ENCODE measurements around the gene DDAH1. TPM values are rescaled to one million over a fixed set of nuclear protein-coding genes. Genes with fewer than 3 reads are reported as not detected.

Gene DDAH1
- total RNA-seq, 1 experiment from 2014 or later = 22.8 TPM

DNA sequence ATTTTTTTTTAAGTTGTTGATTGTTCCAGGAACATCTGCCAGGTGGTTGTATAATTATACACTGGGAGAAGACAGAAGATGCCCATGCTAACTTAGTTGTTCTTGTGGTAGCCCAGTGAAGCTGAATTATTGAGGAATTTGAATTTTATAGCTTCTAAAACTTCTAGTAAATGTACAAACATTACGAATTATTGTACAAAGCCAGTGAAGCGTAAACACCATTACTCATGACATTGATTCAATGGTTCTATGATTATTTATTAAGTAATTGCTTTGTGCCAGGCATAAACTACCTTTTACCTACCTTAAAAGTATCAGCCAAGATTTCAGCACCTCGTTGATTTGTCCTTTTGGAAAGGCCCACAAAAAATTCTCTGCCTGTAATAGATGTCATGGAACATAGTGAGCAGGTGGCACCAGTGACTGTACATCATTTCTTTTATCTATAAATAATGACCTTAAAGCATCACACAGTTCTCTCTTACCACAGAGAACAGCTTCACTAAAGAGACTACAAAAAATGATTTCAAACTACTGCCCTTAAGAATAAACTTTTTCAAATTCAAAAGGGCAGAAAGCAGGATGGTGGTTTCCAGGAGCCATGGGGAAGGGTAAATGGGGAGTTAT, 113.6 kb downstream of the DDAH1 start:
- TF ChIP-seq, protein P1, sequence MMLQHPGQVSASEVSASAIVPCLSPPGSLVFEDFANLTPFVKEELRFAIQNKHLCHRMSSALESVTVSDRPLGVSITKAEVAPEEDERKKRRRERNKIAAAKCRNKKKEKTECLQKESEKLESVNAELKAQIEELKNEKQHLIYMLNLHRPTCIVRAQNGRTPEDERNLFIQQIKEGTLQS (CRISPR knock-in tag; conservative IDR thresholded peaks at IDR 0.05) = no peak
- no peak for TF ChIP-seq MAX (CRISPR knock-in tag; IDR thresholded peaks at IDR 0.05)
- TF ChIP-seq, protein P2, sequence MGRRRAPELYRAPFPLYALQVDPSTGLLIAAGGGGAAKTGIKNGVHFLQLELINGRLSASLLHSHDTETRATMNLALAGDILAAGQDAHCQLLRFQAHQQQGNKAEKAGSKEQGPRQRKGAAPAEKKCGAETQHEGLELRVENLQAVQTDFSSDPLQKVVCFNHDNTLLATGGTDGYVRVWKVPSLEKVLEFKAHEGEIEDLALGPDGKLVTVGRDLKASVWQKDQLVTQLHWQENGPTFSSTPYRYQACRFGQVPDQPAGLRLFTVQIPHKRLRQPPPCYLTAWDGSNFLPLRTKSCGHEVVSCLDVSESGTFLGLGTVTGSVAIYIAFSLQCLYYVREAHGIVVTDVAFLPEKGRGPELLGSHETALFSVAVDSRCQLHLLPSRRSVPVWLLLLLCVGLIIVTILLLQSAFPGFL (CRISPR knock-in tag; IDR thresholded peaks at IDR 0.05; ENCODE audit: borderline replicate concordance) = no peak
- TF ChIP-seq ATF1 (CRISPR knock-in tag; IDR thresholded peaks at IDR 0.05) = no peak
- TF ChIP-seq FOXK1 (CRISPR knock-in tag; IDR thresholded peaks at IDR 0.05) = no peak
- no peak for TF ChIP-seq RORB (CRISPR knock-in tag; IDR thresholded peaks at IDR 0.05)
- TF ChIP-seq GABPB1 (CRISPR knock-in tag; IDR thresholded peaks at IDR 0.05) = no peak
- TF ChIP-seq ZNF317 (CRISPR knock-in tag; IDR thresholded peaks at IDR 0.05; ENCODE audit: borderline replicate concordance, low read depth) = no peak
- no peak for TF ChIP-seq NFE2L1 (CRISPR knock-in tag; IDR thresholded peaks at IDR 0.05)
- no peak for TF ChIP-seq TEAD4 (CRISPR knock-in tag; IDR thresholded peaks at IDR 0.05)
- no peak for TF ChIP-seq CTCF (IDR thresholded peaks at IDR 0.05)
- no peak for TF ChIP-seq IRF1 (CRISPR knock-in tag; IDR thresholded peaks at IDR 0.05)
- no peak for TF ChIP-seq ATF6 (CRISPR knock-in tag; IDR thresholded peaks at IDR 0.05)
- TF ChIP-seq E2F5 (CRISPR knock-in tag; IDR thresholded peaks at IDR 0.05) = no peak
- TF ChIP-seq CREB1 (CRISPR knock-in tag; IDR thresholded peaks at IDR 0.05) = no peak
- TF ChIP-seq MLX (CRISPR knock-in tag; IDR thresholded peaks at IDR 0.05) = no peak
- no peak for TF ChIP-seq E2F4 (CRISPR knock-in tag; IDR thresholded peaks at IDR 0.05; ENCODE audit: borderline replicate concordance, low read depth)
- Mint-ChIP-seq H3K27ac (no peak overlapping the region), H3K4me3 (no peak overlapping the region), H3K9me3 (peaks cover 3% of the 10 kb centered on the region; the same call in 1 of the 2 replicates), H3K4me1 (peaks cover 14% of the 10 kb centered on the region), H3K36me3 (peaks cover 6% of the 10 kb centered on the region; the same call in 1 of the 2 replicates), H3K27me3 (ENCODE audit: low read depth) (no peaks in the 10 kb centered on the region)
- ChIA-PET POLR2A (no interaction called here), CTCF (no interaction called here)
- DNase-seq (ENCODE audit: low spot score) (no peak), ATAC-seq (no peak)

All from WTC11 (cell line).